AG04449 (cell line): Measurements from ENCODE around the gene FAT1.

Experiments used
- CTCF ChIA-PET: fragments of 350-600 bp; formaldehyde crosslinking; extraction: SDS; loops from one replicate; lab custom pipeline; 2021; ENCODE audit warnings: antibody characterized with exemption; lab: Yijun Ruan, JAX
- POLR2A ChIA-PET: fragments of 400-600, 350-600 bp; formaldehyde crosslinking; extraction: SDS; loops from one replicate; lab custom pipeline; 2020; ENCODE audit warnings: antibody characterized with exemption, inconsistent platforms; lab: Yijun Ruan, JAX
- DNase-seq: peaks from one replicate; pipeline ENCODE4 v3.0.0-alpha.2; 2010; ENCODE audit warnings: low read depth, low spot score
- H3K4me3 ChIP-seq: 2 replicates; pipeline ENCODE4 v1.5.1; 2011; ENCODE audit warnings: low read depth, mild to moderate bottlenecking, control low read depth, low read length
- CTCF ChIP-seq: IDR thresholded peaks from one replicate; pipeline ENCODE4 v1.5.1; 2011; ENCODE audit warnings: mild to moderate bottlenecking, moderate library complexity, low read length, control low read depth, inconsistent platforms; ENCODE audit not compliant: insufficient read depth; ENCODE audit errors: missing control alignments

The FAT1 gene

GRCh38 chr4:186657764-186658163 lies 65.9 kb downstream of the FAT1 start:
- no peak for DNase-seq
- TF ChIP-seq CTCF, result no peak
- POLR2A ChIA-PET, result no interaction called here
- CTCF ChIA-PET, result no interaction called here
- H3K4me3 ChIP-seq, result no peak overlapping the region

GRCh38 chr4:186653969-186654368 lies 69.7 kb downstream of the FAT1 start:
- ChIA-PET POLR2A (no interaction called here), CTCF (no interaction called here)
- no peak for DNase-seq
- TF ChIP-seq CTCF, result no peak
- H3K4me3 ChIP-seq, result no peak overlapping the region

- no peak overlapping the region for H3K4me3 ChIP-seq
- ChIA-PET POLR2A (no interaction called here), CTCF (interaction anchor here (1.3 to 3.0 kb wide), 2 partner anchors 18 to 297 kb away, joined by 4 to 13 read pairs; no protein-coding TSS in a partner anchor)
- no peak for DNase-seq
- TF ChIP-seq CTCF, result no peak
Measured at GRCh38 chr4:186651624-186652023, 72.0 kb downstream of the FAT1 start.

- ChIA-PET POLR2A (no interaction called here), CTCF (interaction anchor here (1.3 to 3.0 kb wide), 4 partner anchors 19 to 298 kb away, joined by 3 to 13 read pairs (median 4); no protein-coding TSS in a partner anchor)
- H3K4me3 ChIP-seq, result no peak overlapping the region
- no peak for DNase-seq
- no peak for TF ChIP-seq CTCF
Measured at GRCh38 chr4:186651181-186651603, 72.5 kb downstream of the FAT1 start.

- ChIA-PET POLR2A (no interaction called here), CTCF (interaction anchor here (1.3 to 3.0 kb wide), 4 partner anchors 19 to 298 kb away, joined by 3 to 13 read pairs (median 4); no protein-coding TSS in a partner anchor)
- DNase-seq, result no peak
- no peak overlapping the region for H3K4me3 ChIP-seq
- no peak for TF ChIP-seq CTCF
Measured at GRCh38 chr4:186650401-186651180, 73.1 kb downstream of the FAT1 start.

GRCh38 chr4:186647821-186648220 lies 75.8 kb downstream of the FAT1 start:
- ChIA-PET CTCF (interaction anchor here (0.8 kb wide), 1 partner anchor 14 kb away, joined by 3 read pairs; no protein-coding TSS in a partner anchor), POLR2A (no interaction called here)
- no peak overlapping the region for H3K4me3 ChIP-seq
- no peak for DNase-seq
- TF ChIP-seq CTCF, result no peak
